ENCODE measurements around the gene DRD3. TPM values are rescaled to one million over a fixed set of nuclear protein-coding genes. Genes with fewer than 3 reads are reported as not detected.

DRD3 gene
- total RNA-seq, 1 experiment from 2014 or later = not detected

DNA sequence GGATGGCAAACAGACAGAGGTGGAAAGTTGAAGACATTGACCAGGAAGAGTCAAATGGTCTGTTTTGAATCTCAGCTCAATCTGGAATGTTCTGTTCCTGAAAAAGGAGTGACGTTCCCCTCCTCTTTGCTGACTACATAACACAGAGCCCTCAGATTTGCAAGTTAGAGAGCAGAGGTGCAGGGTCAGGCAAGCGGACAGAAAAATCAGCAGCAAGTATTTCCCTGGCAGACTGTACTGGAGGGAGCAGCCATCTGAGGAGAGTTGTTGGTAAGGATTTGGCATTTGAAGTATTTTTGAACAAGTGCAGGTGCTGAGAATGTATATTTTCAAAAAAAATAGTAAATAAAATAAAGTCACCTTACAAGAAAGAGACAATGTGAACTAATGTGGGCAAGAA is 40.9 kb upstream of the DRD3 start:
- no peaks in the 10 kb centered on the region for H3K36me3 Mint-ChIP-seq (ENCODE audit: insufficient read depth, unreplicated experiment)
- no peaks in the 10 kb centered on the region for H3K36me3 ChIP-seq (ENCODE audit: control insufficient read depth, insufficient read depth, low read length)
- no peak overlapping the region for H3K4me3 ChIP-seq (ENCODE audit: low read depth, low read length)
- no TSS peak for BruUV-seq (replicated peaks)
- POLR2A ChIA-PET = no interaction called here
- H3K27me3 Mint-ChIP-seq (ENCODE audit: insufficient read depth, unreplicated experiment) = peaks cover 4% of the 10 kb centered on the region
- no peak for DNase-seq
- H3K27ac Mint-ChIP-seq (ENCODE audit: unreplicated experiment) = no peak overlapping the region
- no peaks in the 10 kb centered on the region for H3K4me1 Mint-ChIP-seq (ENCODE audit: low read depth, unreplicated experiment)
- CTCF ChIA-PET = no interaction called here
- intact Hi-C loops (cut with micrococcal nuclease; ENCODE audit: unreplicated experiment) = no loop called here
- H3K9me3 ChIP-seq = no peaks in the 10 kb centered on the region
- TF ChIP-seq, protein P1, sequence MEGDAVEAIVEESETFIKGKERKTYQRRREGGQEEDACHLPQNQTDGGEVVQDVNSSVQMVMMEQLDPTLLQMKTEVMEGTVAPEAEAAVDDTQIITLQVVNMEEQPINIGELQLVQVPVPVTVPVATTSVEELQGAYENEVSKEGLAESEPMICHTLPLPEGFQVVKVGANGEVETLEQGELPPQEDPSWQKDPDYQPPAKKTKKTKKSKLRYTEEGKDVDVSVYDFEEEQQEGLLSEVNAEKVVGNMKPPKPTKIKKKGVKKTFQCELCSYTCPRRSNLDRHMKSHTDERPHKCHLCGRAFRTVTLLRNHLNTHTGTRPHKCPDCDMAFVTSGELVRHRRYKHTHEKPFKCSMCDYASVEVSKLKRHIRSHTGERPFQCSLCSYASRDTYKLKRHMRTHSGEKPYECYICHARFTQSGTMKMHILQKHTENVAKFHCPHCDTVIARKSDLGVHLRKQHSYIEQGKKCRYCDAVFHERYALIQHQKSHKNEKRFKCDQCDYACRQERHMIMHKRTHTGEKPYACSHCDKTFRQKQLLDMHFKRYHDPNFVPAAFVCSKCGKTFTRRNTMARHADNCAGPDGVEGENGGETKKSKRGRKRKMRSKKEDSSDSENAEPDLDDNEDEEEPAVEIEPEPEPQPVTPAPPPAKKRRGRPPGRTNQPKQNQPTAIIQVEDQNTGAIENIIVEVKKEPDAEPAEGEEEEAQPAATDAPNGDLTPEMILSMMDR (IDR thresholded peaks at IDR 0.05; ENCODE audit: insufficient read depth in 1 of 2, low read depth in 1 of 2, low read length in 1 of 2, severe bottlenecking in 1 of 2, unreplicated experiment in 1 of 2) = no peak
- no peaks in the 10 kb centered on the region for H3K4me1 ChIP-seq
- no peak overlapping the region for H3K4me3 Mint-ChIP-seq (ENCODE audit: unreplicated experiment)
- H3K27me3 ChIP-seq (replicated peaks; ENCODE audit: control insufficient read depth, insufficient read depth, low read length) = no peaks in the 10 kb centered on the region; the same call in 1 of the 2 replicates
- H3K9me3 Mint-ChIP-seq (ENCODE audit: unreplicated experiment) = peaks cover 9% of the 10 kb centered on the region

DNA sequence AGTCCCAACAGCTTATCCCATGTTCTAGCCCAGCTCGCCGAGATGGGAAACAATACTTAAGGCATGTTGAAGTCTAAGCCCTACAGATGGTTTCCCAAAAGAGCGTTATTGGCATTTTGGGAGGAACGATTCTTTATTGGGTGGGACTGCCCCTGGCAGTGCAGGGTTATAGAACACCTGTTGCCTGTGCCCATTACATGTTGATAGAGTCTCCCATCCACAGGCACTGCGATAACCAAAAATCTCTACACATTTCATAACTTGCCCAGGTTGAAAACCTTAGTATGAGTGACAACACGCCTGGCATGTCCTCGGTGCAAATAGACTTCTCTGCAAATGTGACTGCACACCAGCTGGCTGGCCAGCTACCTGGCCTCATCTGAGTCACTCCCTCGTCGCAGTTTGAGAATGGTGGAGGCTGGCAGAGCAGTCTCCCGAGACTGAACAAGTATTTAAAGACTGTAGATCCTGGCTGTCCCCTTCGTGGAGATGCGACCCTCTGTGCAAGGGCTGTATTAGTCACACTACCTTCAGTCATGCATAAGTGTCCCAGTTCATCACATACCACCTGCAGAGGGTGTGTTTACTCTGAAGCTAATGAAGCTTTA is 39.8 kb upstream of the DRD3 start:
- no TSS peak for BruUV-seq (replicated peaks)
- no peak for DNase-seq
- H3K27me3 Mint-ChIP-seq (ENCODE audit: insufficient read depth, unreplicated experiment) = peaks cover 4% of the 10 kb centered on the region
- Histone ChIP-seq H3K4me3 (ENCODE audit: low read depth, low read length) (no peak overlapping the region), H3K36me3 (ENCODE audit: control insufficient read depth, insufficient read depth, low read length) (no peaks in the 10 kb centered on the region), H3K4me1 (no peaks in the 10 kb centered on the region), H3K9me3 (no peaks in the 10 kb centered on the region), H3K27me3 (replicated peaks; ENCODE audit: control insufficient read depth, insufficient read depth, low read length) (no peaks in the 10 kb centered on the region; the same call in 1 of the 2 replicates)
- H3K27ac Mint-ChIP-seq (ENCODE audit: unreplicated experiment) = no peak overlapping the region
- H3K4me1 Mint-ChIP-seq (ENCODE audit: low read depth, unreplicated experiment) = no peaks in the 10 kb centered on the region
- TF ChIP-seq, protein P1 (IDR thresholded peaks at IDR 0.05; ENCODE audit: insufficient read depth in 1 of 2, low read depth in 1 of 2, low read length in 1 of 2, severe bottlenecking in 1 of 2, unreplicated experiment in 1 of 2) = no peak
- intact Hi-C loops (cut with micrococcal nuclease; ENCODE audit: unreplicated experiment) = no loop called here
- H3K36me3 Mint-ChIP-seq (ENCODE audit: insufficient read depth, unreplicated experiment) = no peaks in the 10 kb centered on the region
- H3K4me3 Mint-ChIP-seq (ENCODE audit: unreplicated experiment) = no peak overlapping the region
- ChIA-PET CTCF (no interaction called here), POLR2A (no interaction called here)
- no peaks in the 10 kb centered on the region for H3K9me3 Mint-ChIP-seq (ENCODE audit: unreplicated experiment)

DNA sequence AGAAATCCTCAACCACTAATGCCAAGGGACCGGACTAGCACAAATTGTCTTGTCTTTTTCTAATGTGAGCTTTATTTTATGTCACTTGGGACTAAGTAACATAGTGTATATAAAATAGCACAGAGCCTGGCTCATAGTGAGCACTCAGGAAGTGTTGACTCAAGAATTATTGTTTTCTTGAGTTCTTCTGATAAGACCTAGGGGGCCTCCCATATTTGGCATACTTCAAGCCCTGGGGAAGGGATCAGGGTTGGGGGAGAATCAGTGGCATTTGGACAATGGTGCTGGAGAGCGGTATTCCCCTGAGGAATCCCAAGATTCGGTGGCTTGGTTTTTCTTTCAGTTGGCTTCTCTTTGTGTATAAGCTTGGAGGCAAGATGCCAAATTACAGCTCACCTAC is 39.2 kb upstream of the DRD3 start:
- no TSS peak for BruUV-seq (replicated peaks)
- intact Hi-C loops (cut with micrococcal nuclease; ENCODE audit: unreplicated experiment) = no loop called here
- Mint-ChIP-seq H3K27ac (ENCODE audit: unreplicated experiment) (no peak overlapping the region), H3K9me3 (ENCODE audit: unreplicated experiment) (no peaks in the 10 kb centered on the region), H3K4me3 (ENCODE audit: unreplicated experiment) (no peak overlapping the region), H3K27me3 (ENCODE audit: insufficient read depth, unreplicated experiment) (peaks cover 4% of the 10 kb centered on the region), H3K4me1 (ENCODE audit: low read depth, unreplicated experiment) (no peaks in the 10 kb centered on the region), H3K36me3 (ENCODE audit: insufficient read depth, unreplicated experiment) (no peaks in the 10 kb centered on the region)
- DNase-seq = no peak
- CTCF ChIA-PET = no interaction called here
- Histone ChIP-seq H3K4me1 (no peaks in the 10 kb centered on the region), H3K9me3 (no peaks in the 10 kb centered on the region), H3K27me3 (replicated peaks; ENCODE audit: control insufficient read depth, insufficient read depth, low read length) (no peaks in the 10 kb centered on the region; the same call in 1 of the 2 replicates), H3K4me3 (ENCODE audit: low read depth, low read length) (no peak overlapping the region), H3K36me3 (ENCODE audit: control insufficient read depth, insufficient read depth, low read length) (no peaks in the 10 kb centered on the region)
- POLR2A ChIA-PET = no interaction called here
- TF ChIP-seq, protein P1 (IDR thresholded peaks at IDR 0.05; ENCODE audit: insufficient read depth in 1 of 2, low read depth in 1 of 2, low read length in 1 of 2, severe bottlenecking in 1 of 2, unreplicated experiment in 1 of 2) = no peak
